Neuronal stem cell (in vitro differentiated cells): ENCODE results near the gene CX3CL1.
A peak's percentile ranks its signal among the peaks of the same experiment; 100 is the strongest.

Experiments used
- DNase-seq: peaks from one replicate; pipeline ENCODE4 v3.0.0-alpha.2; 2013; ENCODE audit warnings: low spot score
- H2AFZ ChIP-seq: one replicate; pipeline ENCODE4 v1.6.1; 2013; ENCODE audit warnings: mild to moderate bottlenecking, low read length, inconsistent platforms
- H2AK5ac ChIP-seq: 2 replicates; pipeline ENCODE4 v1.6.1; 2013; ENCODE audit warnings: low read depth, mild to moderate bottlenecking, inconsistent platforms, low read length, moderate library complexity, mixed read lengths
- H2BK120ac ChIP-seq: 2 replicates; pipeline ENCODE4 v1.6.1; 2013; ENCODE audit warnings: low read depth, mild to moderate bottlenecking, inconsistent platforms, low read length, moderate library complexity, mixed read lengths
- H2BK12ac ChIP-seq: one replicate; pipeline ENCODE4 v1.6.1; 2013; ENCODE audit warnings: low read length, inconsistent platforms
- H2BK15ac ChIP-seq: 2 replicates; pipeline ENCODE4 v1.6.1; 2013; ENCODE audit warnings: mild to moderate bottlenecking, low read length, inconsistent platforms, mixed read lengths
- H2BK5ac ChIP-seq: one replicate; pipeline ENCODE4 v1.6.1; 2013; ENCODE audit warnings: inconsistent platforms, mild to moderate bottlenecking, low read length, moderate library complexity
- H3K14ac ChIP-seq: one replicate; pipeline ENCODE4 v1.6.1; 2013; ENCODE audit warnings: low read length, inconsistent platforms
- H3K18ac ChIP-seq: 2 replicates; pipeline ENCODE4 v1.6.1; 2013; ENCODE audit warnings: low read length, inconsistent platforms
- H3K23ac ChIP-seq: 2 replicates; pipeline ENCODE4 v1.6.1; 2013; ENCODE audit warnings: low read depth, mild to moderate bottlenecking, mixed read lengths, low read length, inconsistent platforms; ENCODE audit not compliant: poor library complexity
- H3K27ac ChIP-seq: replicated peaks from 3 replicates; pipeline ENCODE4 v1.5.1; 2013; ENCODE audit warnings: low read length, inconsistent platforms
- H3K27me3 ChIP-seq, 3 experiments: 2 replicates each; pipeline ENCODE4 v1.6.1; 2013; ENCODE audit warnings: low read length in 3 of 3, mild to moderate bottlenecking in 2 of 3, inconsistent platforms in 1 of 3, low read depth in 1 of 3, mixed read lengths in 1 of 3, moderate library complexity in 1 of 3; ENCODE audit not compliant: control insufficient read depth in 3 of 3, insufficient read depth in 3 of 3
- H3K36me3 ChIP-seq, 2 donors: replicated peaks in 1 of 2; 2 replicates each; pipeline ENCODE4 v1.6.1; 2013; ENCODE audit warnings: low read length in 2 of 2; ENCODE audit not compliant: control insufficient read depth in 2 of 2, insufficient read depth in 2 of 2
- H3K4ac ChIP-seq: 2 replicates; pipeline ENCODE4 v1.6.1; 2013; ENCODE audit warnings: inconsistent platforms, mild to moderate bottlenecking, low read length, moderate library complexity
- H3K4me1 ChIP-seq, 2 donors: 1 replicate in 1 of 2; 2 replicates in 1 of 2; pipeline ENCODE4 v1.6.1; 2013; ENCODE audit warnings: low read length in 2 of 2, low read depth in 1 of 2; ENCODE audit not compliant: control insufficient read depth in 2 of 2, insufficient read depth in 1 of 2
- H3K4me2 ChIP-seq: one replicate; pipeline ENCODE4 v1.6.1; 2013; ENCODE audit warnings: mild to moderate bottlenecking, low read length, inconsistent platforms; ENCODE audit not compliant: insufficient read depth, poor library complexity, severe bottlenecking
- H3K4me3 ChIP-seq, 2 donors: 2 replicates each; pipeline ENCODE4 v1.5.1; 2013; ENCODE audit warnings: low read length in 2 of 2, mild to moderate bottlenecking in 2 of 2, inconsistent platforms in 1 of 2, moderate library complexity in 1 of 2
- H3K79me1 ChIP-seq: one replicate; pipeline ENCODE4 v1.6.1; 2013; ENCODE audit warnings: low read depth, mild to moderate bottlenecking, inconsistent platforms, low read length, moderate library complexity
- H3K9ac ChIP-seq: one replicate; pipeline ENCODE4 v1.6.1; 2013; ENCODE audit warnings: mild to moderate bottlenecking, low read depth, low read length, inconsistent platforms; ENCODE audit not compliant: poor library complexity
- H3K9me3 ChIP-seq, 2 donors: replicated peaks in 1 of 2; 2 replicates each; pipeline versions ENCODE3 to v1.6.1; 2013; ENCODE audit warnings: low read length in 2 of 2, mild to moderate bottlenecking in 2 of 2, inconsistent platforms in 1 of 2, low read depth in 1 of 2, mixed read lengths in 1 of 2, moderate library complexity in 1 of 2; ENCODE audit not compliant: control insufficient read depth in 2 of 2, insufficient read depth in 1 of 2
- H4K8ac ChIP-seq: one replicate; pipeline ENCODE4 v1.6.1; 2013; ENCODE audit warnings: low read depth, mild to moderate bottlenecking, inconsistent platforms, low read length, moderate library complexity
- H4K91ac ChIP-seq: one replicate; pipeline ENCODE4 v1.6.1; 2013; ENCODE audit warnings: low read length, low read depth, mild to moderate bottlenecking, inconsistent platforms; ENCODE audit not compliant: poor library complexity
- WGBS, 2 donors: extraction: QIAGEN DNeasy Blood & Tissue Kit; methylation state at CpG; one replicate each; pipeline ENCODE4 v1.1.7; 2013; ENCODE audit warnings: missing lambda C conversion rate in 2 of 2, mixed read lengths in 1 of 2; ENCODE audit not compliant: insufficient read length in 2 of 2, insufficient replicate concordance in 1 of 2; ENCODE audit errors: extremely low coverage in 2 of 2; 5-methylcytosine and 5-hydroxymethylcytosine counted together

The CX3CL1 gene

DNA sequence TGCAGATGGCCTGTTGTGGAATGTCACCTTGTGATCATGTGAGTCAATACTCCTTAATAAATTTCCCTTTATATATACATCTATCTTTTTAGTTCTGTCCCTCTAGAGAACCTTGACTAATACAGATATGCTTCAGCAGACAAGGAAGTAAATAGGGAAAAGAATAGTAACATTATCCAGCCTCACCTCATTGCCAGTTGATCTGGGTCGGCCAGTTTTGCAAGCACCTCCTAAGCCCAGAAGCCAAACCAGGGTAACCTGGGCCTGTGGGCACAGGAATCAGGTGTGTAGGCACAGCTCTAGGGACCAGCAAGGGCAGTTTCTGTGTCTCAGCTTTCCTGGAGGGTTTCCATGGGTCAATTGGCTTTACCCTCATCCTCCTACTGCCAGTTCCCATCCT lies 20.4 kb downstream of the CX3CL1 start:
- Histone ChIP-seq H3K23ac (no peak overlapping the region), H2BK15ac (no peak overlapping the region), H2AK5ac (no peak overlapping the region), H3K4me2 (no peak overlapping the region), H2AFZ (no peak overlapping the region), H2BK12ac (no peak overlapping the region), H3K18ac (no peak overlapping the region), H3K9ac (no peak overlapping the region), H3K27ac (no peak overlapping the region), H3K27me3 (no peaks in the 10 kb centered on the region), H3K4me1 (no peaks in the 10 kb centered on the region), H2BK120ac (no peak overlapping the region), H4K91ac (no peak overlapping the region), H3K4me3 (no peak overlapping the region), H2BK5ac (no peak overlapping the region), H4K8ac (no peak overlapping the region), H3K4ac (no peak overlapping the region), H3K36me3 (no peaks in the 10 kb centered on the region), H3K14ac (no peak overlapping the region), H3K9me3 (no peaks in the 10 kb centered on the region), H3K79me1 (no peaks in the 10 kb centered on the region)
- no CpG with 5 or more reads among the region's 1 CpG for WGBS, 2 donors
- no peak for DNase-seq

DNA sequence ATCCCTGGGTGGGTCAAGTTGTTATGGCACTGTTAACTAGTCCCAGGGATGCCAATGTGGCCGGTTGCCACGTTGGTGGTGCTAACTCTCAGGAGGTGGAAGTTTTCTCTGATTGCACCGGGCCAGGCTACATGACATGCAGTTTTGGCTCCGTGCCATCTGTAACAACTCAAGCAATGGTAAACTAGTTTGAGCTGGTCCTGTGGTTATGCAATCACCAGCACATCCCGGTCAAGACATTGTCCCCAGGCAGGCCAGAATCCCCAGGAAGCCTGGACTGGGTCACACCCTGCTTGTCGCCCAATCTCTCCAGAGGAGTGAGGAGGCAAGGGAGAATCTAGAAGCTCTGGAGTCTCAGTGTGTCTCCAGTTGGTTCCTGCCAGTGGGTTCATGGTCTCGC lies 22.2 kb downstream of the CX3CL1 start:
- no peak overlapping the region for H4K8ac ChIP-seq
- H3K79me1 ChIP-seq, result no peaks in the 10 kb centered on the region
- no peak overlapping the region for H3K4ac ChIP-seq
- H3K14ac ChIP-seq, result peak overlapping the region; percentile 3
- no peak overlapping the region for H2AFZ ChIP-seq
- no peak overlapping the region for H3K4me2 ChIP-seq
- H2BK12ac ChIP-seq, result no peak overlapping the region
- no peak overlapping the region for H2BK120ac ChIP-seq
- WGBS, 2 donors, result no CpG with 5 or more reads among the region's 7 CpGs
- H2AK5ac ChIP-seq, result no peak overlapping the region
- no peak overlapping the region for H4K91ac ChIP-seq
- no peak for DNase-seq
- no peak overlapping the region for H2BK5ac ChIP-seq
- H3K36me3 ChIP-seq, result no peaks in the 10 kb centered on the region
- no peaks in the 10 kb centered on the region for H3K4me1 ChIP-seq
- H3K23ac ChIP-seq, result no peak overlapping the region
- H3K4me3 ChIP-seq, result no peak overlapping the region
- no peak overlapping the region for H2BK15ac ChIP-seq
- no peak overlapping the region for H3K18ac ChIP-seq
- no peak overlapping the region for H3K27ac ChIP-seq
- no peaks in the 10 kb centered on the region for H3K9me3 ChIP-seq
- no peaks in the 10 kb centered on the region for H3K27me3 ChIP-seq
- H3K9ac ChIP-seq, result no peak overlapping the region

- Histone ChIP-seq H3K4me3 (no peak overlapping the region), H2BK12ac (no peak overlapping the region), H2BK120ac (no peak overlapping the region), H3K27me3 (no peaks in the 10 kb centered on the region), H3K36me3 (no peaks in the 10 kb centered on the region), H2BK15ac (no peak overlapping the region), H2AFZ (no peak overlapping the region), H3K4ac (no peak overlapping the region), H3K27ac (no peak overlapping the region), H3K4me2 (no peak overlapping the region), H3K23ac (no peak overlapping the region), H3K9ac (no peak overlapping the region), H2BK5ac (no peak overlapping the region), H3K4me1 (no peaks in the 10 kb centered on the region), H3K18ac (no peak overlapping the region), H3K9me3 (no peaks in the 10 kb centered on the region), H3K79me1 (peaks cover 1% of the 10 kb centered on the region), H2AK5ac (no peak overlapping the region), H4K8ac (no peak overlapping the region), H4K91ac (no peak overlapping the region), H3K14ac (no peak overlapping the region)
- no CpG with 5 or more reads among the region's 5 CpGs for WGBS, 2 donors
- DNase-seq, result no peak
Observed at GRCh38 chr16:57395026-57395425, 22.7 kb downstream of the CX3CL1 start.

DNA sequence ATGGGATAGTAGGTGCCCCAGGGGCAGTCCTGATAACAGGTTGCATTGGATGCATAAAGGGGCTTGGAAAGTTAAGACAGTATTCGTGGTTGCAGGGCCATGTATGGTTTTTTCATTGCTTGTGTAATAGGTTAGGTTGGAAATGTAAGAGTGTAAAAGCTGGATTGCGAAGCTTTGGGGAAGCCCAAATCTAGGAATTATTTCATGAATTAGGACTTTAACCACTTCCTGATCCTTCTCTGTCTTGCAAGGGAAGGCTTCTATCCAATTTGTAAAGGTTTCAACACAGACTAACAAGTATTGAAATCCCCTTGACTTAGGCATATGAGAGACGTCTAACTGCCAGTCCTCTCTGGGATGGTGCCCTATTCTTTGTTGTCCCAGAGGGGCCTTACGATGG lies 24.5 kb downstream of the CX3CL1 start:
- H3K23ac ChIP-seq, result no peak overlapping the region
- no peak overlapping the region for H3K4me3 ChIP-seq
- DNase-seq, result no peak
- no peak overlapping the region for H2BK120ac ChIP-seq
- H3K36me3 ChIP-seq, result no peaks in the 10 kb centered on the region
- no peak overlapping the region for H2AFZ ChIP-seq
- no peak overlapping the region for H2BK15ac ChIP-seq
- peaks cover 1% of the 10 kb centered on the region for H3K79me1 ChIP-seq
- no peaks in the 10 kb centered on the region for H3K4me1 ChIP-seq
- H3K27me3 ChIP-seq, result no peaks in the 10 kb centered on the region
- no peak overlapping the region for H4K91ac ChIP-seq
- H3K14ac ChIP-seq, result no peak overlapping the region
- H3K9ac ChIP-seq, result no peak overlapping the region
- H2AK5ac ChIP-seq, result no peak overlapping the region
- no peak overlapping the region for H3K4me2 ChIP-seq
- no peak overlapping the region for H4K8ac ChIP-seq
- WGBS, 2 donors, result no CpG with 5 or more reads among the region's 4 CpGs
- no peaks in the 10 kb centered on the region for H3K9me3 ChIP-seq
- no peak overlapping the region for H2BK5ac ChIP-seq
- H3K27ac ChIP-seq, result no peak overlapping the region
- no peak overlapping the region for H3K18ac ChIP-seq
- no peak overlapping the region for H3K4ac ChIP-seq
- H2BK12ac ChIP-seq, result no peak overlapping the region
